GM21360 (cell line): ENCODE results near the gene LIFR.
A peak's percentile ranks its signal among the peaks of the same experiment; 100 is the strongest.

Source experiments
- ATAC-seq: cut with Tn5 transposase; IDR thresholded peaks from one replicate; pipeline ENCODE4 v1.9.1; 2021; ENCODE audit warnings: mild to moderate bottlenecking, moderate library complexity; ENCODE audit not compliant: unreplicated experiment

LIFR gene

DNA sequence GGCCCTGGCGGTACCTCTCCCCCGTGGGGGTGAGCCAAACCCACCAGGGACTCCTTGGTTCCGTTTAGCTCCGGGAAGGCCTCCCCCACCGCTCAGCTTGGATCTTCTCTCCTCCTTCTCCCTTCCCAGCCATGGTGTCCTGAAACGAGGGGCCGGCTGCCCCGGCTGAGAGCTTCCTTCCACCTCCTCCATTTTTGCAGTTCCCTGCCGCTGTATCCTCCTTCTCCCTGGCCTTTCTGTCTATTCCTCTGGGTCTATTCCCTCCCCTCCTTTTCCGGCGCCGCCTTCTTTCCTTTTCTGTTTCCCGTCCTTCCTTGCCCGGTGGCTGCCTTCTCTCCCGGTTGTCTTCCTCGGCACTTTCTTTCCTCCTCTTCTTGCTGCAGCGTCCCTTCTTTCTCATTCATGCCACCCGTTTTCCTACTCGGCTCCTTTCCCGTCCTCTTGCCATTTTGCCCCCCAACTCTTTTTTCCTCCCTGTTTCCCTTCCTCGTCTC, 110.4 kb downstream of the LIFR start:
- no peak for ATAC-seq

DNA sequence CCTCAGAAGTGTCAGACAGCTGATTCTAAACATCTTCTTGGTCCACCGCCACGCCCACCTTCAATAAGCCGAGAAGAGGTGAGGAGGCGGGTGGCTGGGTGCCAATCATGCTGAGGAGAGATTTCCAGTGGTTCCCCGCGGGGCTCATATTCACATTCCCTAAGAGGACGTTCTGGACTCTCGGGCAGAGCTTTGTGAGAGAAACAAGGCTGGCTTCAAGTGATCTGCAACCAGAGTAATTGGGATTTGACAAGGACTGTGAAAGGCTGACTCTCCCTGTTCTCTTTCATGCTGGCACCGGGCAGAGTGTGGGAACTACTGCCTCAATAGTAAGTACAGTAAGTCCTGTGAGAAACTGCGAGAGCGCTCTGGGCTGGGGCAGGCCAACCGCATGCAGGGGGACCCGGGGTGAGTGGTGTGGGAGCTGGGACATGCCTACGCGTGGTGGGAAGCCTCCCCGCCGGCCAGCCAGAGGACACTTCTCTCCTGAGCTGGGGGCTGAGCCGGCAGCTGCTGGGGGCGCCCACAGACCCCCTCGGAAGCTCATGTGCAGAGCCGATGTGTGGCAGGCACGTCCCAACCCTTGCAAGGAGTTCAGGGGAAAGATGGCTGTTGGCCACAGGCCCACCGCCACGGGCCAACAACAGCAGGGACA, 110.9 kb downstream of the LIFR start:
- ATAC-seq: no peak

DNA sequence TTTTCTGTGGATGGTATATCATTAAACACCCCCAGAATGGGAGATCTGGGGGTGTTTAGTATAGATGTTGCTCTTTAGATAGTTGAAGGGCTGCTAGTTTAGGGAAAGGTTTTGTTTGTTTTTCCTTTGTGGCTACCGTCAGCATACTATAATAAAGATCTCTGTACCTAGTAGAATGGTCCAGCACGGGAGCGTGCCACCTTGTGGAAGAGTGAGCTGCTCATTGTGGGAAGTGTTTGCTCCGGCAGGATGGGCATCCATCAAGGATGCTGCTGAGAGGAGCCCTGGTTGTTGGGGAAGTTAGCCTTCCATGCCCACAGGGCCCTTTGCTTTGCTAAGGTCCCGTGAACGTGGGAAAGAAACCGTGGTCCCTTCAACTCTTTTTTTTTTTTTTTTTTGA, 113.1 kb downstream of the LIFR start:
- no peak for ATAC-seq

- no peak for ATAC-seq
These were observed 114.2 kb downstream of the LIFR start for GRCh38 chr5:38442247-38442573.

- ATAC-seq: peak; percentile 97
These were observed 114.8 kb downstream of the LIFR start for GRCh38 chr5:38441453-38442246.

- ATAC-seq: no peak
These were observed 117.7 kb downstream of the LIFR start for GRCh38 chr5:38438757-38439156.

GRCh38 chr5:38434966-38435705, 121.3 kb downstream of the LIFR start:
- no peak for ATAC-seq

DNA sequence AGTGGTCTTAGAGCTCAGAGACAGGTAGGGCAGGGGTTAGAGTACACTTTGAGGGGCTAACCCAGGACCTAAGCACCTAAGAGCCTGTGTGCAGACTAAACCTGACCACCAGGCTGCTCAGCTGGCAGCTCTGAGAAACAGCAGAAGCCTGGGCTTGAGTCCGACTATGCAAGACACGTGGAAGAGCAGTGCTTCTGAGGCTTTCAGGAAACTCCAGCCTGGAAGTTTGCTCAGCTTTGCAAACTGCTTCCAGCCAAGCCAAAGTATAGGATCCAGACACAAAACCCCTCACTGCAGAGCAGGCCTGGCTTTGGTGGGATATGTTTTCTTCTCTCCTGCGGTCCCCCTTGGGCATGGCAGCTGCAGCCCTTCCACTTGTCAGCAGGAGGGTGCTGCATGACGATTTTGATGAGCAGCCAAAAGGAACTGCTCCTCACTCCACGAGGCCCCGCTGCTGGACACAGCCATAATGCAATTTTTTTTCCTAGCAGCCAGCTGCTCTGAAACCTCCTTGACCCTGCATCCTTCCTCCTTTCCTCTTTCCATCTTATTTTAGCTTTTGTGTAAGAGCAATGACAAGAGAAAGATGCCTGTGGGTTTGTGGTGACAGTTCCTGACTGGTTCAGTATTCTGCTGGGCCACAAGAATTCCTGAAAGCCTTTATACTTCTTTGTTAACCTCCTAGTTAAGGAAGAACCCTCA, 123.1 kb downstream of the LIFR start:
- ATAC-seq: no peak

- ATAC-seq: no peak
These were observed 125.1 kb downstream of the LIFR start for GRCh38 chr5:38431242-38431853.

GRCh38 chr5:38426986-38427950, 129.2 kb downstream of the LIFR start:
- no peak for ATAC-seq

DNA sequence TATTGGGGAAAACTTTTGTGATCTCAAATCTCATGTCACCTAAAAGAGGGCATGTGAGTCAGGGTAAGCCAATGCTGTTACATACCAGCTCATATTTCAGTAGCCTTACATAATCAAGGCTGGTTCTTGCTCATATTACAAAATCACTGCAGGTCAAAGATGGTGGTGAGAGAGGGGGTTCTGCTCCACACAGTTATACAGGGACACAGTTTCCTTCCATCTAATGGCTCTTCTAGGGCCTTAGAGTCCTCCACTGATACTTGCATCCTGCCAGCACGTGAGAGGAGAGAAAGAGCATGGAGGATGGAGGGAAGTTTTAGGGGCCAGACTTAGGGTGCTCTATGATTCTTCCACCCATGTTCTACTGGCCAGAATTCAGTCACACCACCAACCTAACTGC, 130.0 kb downstream of the LIFR start:
- no peak for ATAC-seq
